ENCODE data around the gene MTX3. TPM values are rescaled to one million over a fixed set of nuclear protein-coding genes. Genes with fewer than 3 reads are reported as not detected.

The MTX3 gene
- total and polyA plus RNA-seq, 3 experiments from 2014 or later, result 1.3 to 22.8 (median 22.7) TPM

- H3K4me3 ChIP-seq (ENCODE audit: low read length), result no peak overlapping the region
- no peaks in the 10 kb centered on the region for H3K9me3 Mint-ChIP-seq
- CTCF ChIA-PET, result no interaction called here
- H3K4me1 ChIP-seq (ENCODE audit: insufficient read depth, low read length), result no peaks in the 10 kb centered on the region
- POLR2A ChIA-PET, result no interaction called here
- no peaks in the 10 kb centered on the region for H3K4me1 Mint-ChIP-seq
- H3K9me3 ChIP-seq (ENCODE audit: low read length), result no peaks in the 10 kb centered on the region
- no peaks in the 10 kb centered on the region for H3K36me3 Mint-ChIP-seq
- H3K4me3 Mint-ChIP-seq, result no peak overlapping the region
- no peak overlapping the region for H3K27ac Mint-ChIP-seq
- no peak overlapping the region for H3K27ac ChIP-seq (ENCODE audit: low read depth, low read length)
- no peaks in the 10 kb centered on the region for H3K27me3 ChIP-seq (ENCODE audit: insufficient read depth, low read length, poor library complexity, severe bottlenecking)
- DNase-seq, result no peak
- H3K27me3 Mint-ChIP-seq, result peaks cover 5 to 8% of the 10 kb centered on the region in 2 donors
- no peaks in the 10 kb centered on the region for H3K36me3 ChIP-seq (ENCODE audit: insufficient read depth, low read length)
Measured at GRCh38 chr5:79929095-79929494, 62.0 kb downstream of the MTX3 start.

Other genes starting within 250 kb of the MTX3 start
- gene THBS4, start 44.1 kb upstream of the MTX3 start, total RNA-seq, result under 1 TPM; 0.55 to 0.98 TPM
- not detected for gene THBS4, start 44.1 kb upstream of the MTX3 start, polyA plus RNA-seq